ENCODE data around the gene DCAF4.

GRCh38 chr14:72978856-72979255 lies 52.6 kb downstream of the DCAF4 start:
- TF ChIP-seq CTCF (IDR thresholded peaks at IDR 0.05) (no peak), POLR2A (IDR thresholded peaks at IDR 0.05) (no peak)

Data from adrenal gland (tissue), 5 donors.